ENCODE measurements around the gene PIGR. TPM values are rescaled to one million over a fixed set of nuclear protein-coding genes. Genes with fewer than 3 reads are reported as not detected.

The PIGR gene
- total and polyA plus RNA-seq, 2 experiments from 2014 or later = not detected

- Histone ChIP-seq H3K36me3 (no peaks in the 10 kb centered on the region), H3K27me3 (no peaks in the 10 kb centered on the region), H3K9me3 (ENCODE audit: low read depth) (peaks cover 4% of the 10 kb centered on the region), H3K27ac (no peak overlapping the region), H3K4me3 (no peak overlapping the region), H3K4me1 (ENCODE audit: low read depth) (no peaks in the 10 kb centered on the region)
- no peak for DNase-seq (ENCODE audit: low read depth in 1 of 2, low spot score in 1 of 2)
- TF ChIP-seq, protein P1, sequence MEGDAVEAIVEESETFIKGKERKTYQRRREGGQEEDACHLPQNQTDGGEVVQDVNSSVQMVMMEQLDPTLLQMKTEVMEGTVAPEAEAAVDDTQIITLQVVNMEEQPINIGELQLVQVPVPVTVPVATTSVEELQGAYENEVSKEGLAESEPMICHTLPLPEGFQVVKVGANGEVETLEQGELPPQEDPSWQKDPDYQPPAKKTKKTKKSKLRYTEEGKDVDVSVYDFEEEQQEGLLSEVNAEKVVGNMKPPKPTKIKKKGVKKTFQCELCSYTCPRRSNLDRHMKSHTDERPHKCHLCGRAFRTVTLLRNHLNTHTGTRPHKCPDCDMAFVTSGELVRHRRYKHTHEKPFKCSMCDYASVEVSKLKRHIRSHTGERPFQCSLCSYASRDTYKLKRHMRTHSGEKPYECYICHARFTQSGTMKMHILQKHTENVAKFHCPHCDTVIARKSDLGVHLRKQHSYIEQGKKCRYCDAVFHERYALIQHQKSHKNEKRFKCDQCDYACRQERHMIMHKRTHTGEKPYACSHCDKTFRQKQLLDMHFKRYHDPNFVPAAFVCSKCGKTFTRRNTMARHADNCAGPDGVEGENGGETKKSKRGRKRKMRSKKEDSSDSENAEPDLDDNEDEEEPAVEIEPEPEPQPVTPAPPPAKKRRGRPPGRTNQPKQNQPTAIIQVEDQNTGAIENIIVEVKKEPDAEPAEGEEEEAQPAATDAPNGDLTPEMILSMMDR (IDR thresholded peaks at IDR 0.05; ENCODE audit: low read depth, low read length) = no peak
Measured at GRCh38 chr1:206880314-206880713, 66.0 kb downstream of the PIGR start.

Other genes with a start within 250 kb of the PIGR start
- not detected in 2 replicates for gene IL19, start 175.7 kb downstream of the PIGR start, total RNA-seq
- not detected in 2 replicates for gene IL19, start 175.7 kb downstream of the PIGR start, polyA plus RNA-seq
- gene IL10, start 174.0 kb downstream of the PIGR start, total RNA-seq = not detected in 2 replicates
- gene IL10, start 174.0 kb downstream of the PIGR start, polyA plus RNA-seq = not detected in 2 replicates
- not detected in 2 replicates for gene IL20, start 80.8 kb downstream of the PIGR start, total RNA-seq
- not detected in 2 replicates for gene IL20, start 80.8 kb downstream of the PIGR start, polyA plus RNA-seq
- not detected in 2 replicates for gene IL24, start 49.0 kb downstream of the PIGR start, total RNA-seq
- not detected in 2 replicates for gene IL24, start 49.0 kb downstream of the PIGR start, polyA plus RNA-seq
- gene FCMR, start 24.5 kb downstream of the PIGR start, total RNA-seq = not detected in 2 replicates
- not detected in 2 replicates for gene FCMR, start 24.5 kb downstream of the PIGR start, polyA plus RNA-seq
- not detected in 2 replicates for gene FCAMR, start 24.0 kb upstream of the PIGR start, total RNA-seq
- not detected in 2 replicates for gene FCAMR, start 24.0 kb upstream of the PIGR start, polyA plus RNA-seq
- gene C1orf116, start 86.3 kb upstream of the PIGR start, total RNA-seq = 0.21 TPM in 2 replicates
- 0.29 TPM in 1 of 2 replicates, not detected in the other for gene C1orf116, start 86.3 kb upstream of the PIGR start, polyA plus RNA-seq
- 6.8 and 8.8 TPM in 2 replicates for gene YOD1, start 104.7 kb upstream of the PIGR start, total RNA-seq
- 3.8 and 4.3 TPM in 2 replicates for gene YOD1, start 104.7 kb upstream of the PIGR start, polyA plus RNA-seq
- 3.6 and 5.7 TPM in 2 replicates for gene PFKFB2, start 106.8 kb upstream of the PIGR start, total RNA-seq
- 3.6 and 6.0 TPM in 2 replicates for gene PFKFB2, start 106.8 kb upstream of the PIGR start, polyA plus RNA-seq
- gene C4BPB, start 142.4 kb upstream of the PIGR start, total RNA-seq = not detected in 2 replicates
- gene C4BPB, start 142.4 kb upstream of the PIGR start, polyA plus RNA-seq = not detected in 2 replicates
- gene C4BPA, start 157.8 kb upstream of the PIGR start, total RNA-seq = not detected in 2 replicates
- not detected in 2 replicates for gene C4BPA, start 157.8 kb upstream of the PIGR start, polyA plus RNA-seq

All from cardiac muscle cell (in vitro differentiated cells and primary cell).